Hypothalamus (tissue), 51 donors: ENCODE data around the gene F13A1.

Experiments
- DNase-seq, 51 donors: peaks; one replicate each; lab custom pipeline; 2025; lab: John Stamatoyannopoulos, UW

Gene F13A1

DNA sequence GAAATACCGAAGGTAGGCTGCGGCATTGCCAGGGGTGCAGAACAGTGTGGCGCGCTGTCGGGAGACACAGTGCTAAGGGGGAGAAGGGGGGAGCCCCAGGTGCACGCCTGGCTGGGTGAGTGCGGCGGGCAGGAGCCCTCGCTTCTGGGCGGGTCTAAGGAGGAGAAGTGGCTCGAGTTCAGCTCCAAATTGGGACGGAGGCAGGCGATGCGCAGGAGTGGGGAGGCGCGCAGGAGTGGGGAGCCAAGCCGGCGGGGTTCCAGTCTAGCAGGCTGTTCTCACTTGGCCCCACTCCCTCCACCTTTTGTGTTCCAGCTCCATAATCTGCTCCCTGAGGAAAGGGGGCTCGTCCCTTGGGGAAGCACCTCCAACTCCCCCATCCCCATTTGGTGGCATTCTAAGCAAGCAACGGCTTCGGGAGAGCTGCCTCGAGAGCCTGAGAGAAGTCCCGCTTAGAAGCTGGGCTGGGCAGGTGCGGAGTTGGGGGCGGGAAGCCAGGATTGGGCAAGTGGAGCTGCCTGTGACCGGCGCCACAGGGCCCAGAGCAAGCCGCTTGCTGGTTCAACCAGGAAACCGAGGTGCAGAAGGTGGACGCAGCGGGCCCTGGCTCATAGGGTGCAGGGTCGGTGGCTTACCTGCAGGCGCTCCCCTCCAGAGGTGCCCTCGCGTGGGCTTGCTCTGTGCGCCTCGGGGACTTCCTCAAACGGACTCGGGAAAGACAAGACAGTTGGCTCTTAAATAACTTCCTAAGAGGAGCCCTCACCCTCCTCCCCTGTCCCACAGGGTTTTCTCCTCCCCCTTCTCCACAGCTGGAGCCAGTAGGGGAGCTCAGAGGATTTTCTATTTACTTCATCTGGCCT lies at the start of gene F13A1:
Gene F13A1, minus strand, starts transcription at position 711 of the 860 bp plus-strand sequence. CDS start 1,998 bp downstream, outside the sequence.
- DNase-seq, result peak in 1 of 51 donors; percentile 4

DNA sequence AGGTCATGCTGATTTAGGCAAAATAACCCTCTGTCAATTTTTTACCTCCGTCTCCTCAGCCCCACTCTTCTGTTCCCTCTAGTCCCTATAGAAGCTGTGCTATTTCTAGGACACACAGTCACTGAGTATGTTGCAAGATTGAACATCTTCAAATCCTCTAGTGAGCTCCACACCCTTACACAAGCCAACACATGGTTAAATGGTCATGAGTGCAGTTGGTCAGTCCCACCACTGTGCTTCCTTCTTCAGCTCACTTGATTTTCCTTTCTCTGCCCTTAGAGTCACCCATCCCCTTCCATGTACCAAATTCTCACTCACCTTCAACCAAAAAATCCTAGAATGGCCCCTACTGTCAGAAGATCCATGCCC lies 48.2 kb upstream of the F13A1 start:
- DNase-seq, result no peak

DNA sequence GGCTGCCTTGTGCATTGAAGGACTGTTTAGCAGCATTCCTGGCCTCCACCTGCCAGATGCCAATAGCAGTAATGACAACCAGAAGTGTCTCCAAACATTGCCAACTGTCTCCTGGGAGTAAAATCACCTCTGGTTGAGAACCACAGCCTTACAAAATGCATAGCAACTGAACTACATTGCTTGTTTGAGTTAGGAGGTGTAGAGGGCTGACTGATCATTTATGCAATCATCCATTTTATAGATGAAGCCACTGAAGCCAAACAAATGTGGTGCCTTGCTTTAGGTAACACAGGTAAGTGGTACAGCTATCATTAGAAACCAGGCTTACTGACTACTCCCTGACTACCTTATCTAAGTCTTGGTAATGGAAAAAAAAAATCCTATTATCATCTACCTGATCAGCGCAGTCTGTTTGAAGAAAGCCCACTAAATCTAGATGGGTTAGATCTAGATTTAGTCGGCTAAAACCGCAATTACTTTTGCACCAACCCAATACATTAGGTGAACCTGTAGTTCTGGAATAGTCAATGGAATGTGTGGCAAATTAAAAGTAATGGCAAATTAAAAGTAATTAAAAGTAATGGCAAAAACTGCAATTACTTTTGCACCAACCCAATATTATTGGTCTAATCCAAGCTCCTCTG lies 47.7 kb upstream of the F13A1 start:
- no peak for DNase-seq

DNA sequence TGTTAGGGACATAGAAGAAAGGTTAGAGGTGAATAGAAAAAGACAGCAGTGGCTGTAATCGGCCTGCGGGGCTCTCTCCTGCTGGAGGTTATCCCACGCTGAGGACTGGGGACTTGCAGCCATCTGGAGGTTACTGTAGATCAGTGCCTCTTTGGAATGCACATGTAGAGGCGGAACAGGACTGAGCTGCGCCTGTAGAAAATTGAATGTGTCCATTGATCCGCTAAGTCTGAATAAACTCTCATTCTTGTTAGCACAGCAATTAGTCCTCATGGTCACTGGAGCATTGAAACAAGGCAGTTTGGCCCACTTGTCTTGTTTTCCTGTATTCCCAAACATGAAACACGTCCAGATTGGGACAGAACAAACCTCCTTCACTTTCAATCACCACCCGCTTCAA lies 46.3 kb upstream of the F13A1 start:
- DNase-seq, result peak in 2 of 51 donors; percentile 3 to 20

DNA sequence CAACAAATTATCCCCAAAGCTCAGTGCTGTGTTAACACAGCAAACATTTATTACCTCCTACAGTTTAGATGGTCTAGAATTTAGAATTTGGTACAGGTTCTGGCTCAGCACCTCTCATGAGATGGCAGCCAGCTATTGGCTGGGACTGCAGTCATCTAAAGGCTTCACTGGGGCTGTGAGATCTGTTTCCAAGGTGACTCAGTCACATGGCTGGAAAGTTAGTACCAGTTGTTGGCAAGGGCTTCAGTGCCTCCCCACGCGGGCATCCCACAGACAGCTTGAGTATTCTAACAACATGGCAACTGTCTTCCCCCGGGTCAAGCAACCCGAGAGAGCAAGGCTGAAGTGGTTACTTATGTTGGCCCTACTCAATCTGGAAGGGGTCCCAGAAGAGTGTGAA lies 44.8 kb upstream of the F13A1 start:
- no peak for DNase-seq

DNA sequence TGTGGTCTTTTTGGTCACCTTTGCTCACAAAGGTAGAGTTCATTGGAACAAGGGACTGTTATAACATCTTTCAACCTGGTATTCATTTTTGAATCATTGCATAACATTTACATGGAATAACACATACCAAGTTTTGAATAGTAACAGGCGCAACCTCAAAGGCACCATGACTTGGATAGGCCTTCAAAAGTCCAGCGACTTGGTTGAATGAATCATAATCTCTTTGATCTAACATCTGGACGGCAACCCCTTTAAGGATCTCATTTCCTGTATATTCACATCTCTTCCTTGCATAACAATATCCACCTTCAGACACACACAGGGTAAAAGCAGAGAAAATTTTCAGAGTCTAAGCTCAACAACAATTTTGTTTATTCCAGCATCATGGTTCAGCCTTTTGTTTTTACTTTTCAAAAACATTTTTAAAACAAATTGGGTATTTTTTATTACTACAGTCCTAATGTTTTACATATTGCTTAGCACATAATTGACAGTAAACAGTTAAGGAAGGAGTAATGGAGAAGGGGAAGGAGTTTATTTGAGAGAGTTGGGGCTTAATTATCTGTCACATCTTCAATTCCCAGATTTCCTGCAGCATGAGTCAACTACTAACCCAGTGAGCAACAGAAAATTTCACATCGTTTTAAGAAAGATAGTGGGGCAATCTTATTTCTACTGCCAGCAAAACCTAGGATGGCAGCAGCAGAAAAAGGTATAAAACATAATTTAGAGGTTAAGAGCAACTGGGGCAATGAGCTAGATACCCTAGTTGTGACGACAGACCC lies 41.8 kb upstream of the F13A1 start:
- DNase-seq, result no peak

DNA sequence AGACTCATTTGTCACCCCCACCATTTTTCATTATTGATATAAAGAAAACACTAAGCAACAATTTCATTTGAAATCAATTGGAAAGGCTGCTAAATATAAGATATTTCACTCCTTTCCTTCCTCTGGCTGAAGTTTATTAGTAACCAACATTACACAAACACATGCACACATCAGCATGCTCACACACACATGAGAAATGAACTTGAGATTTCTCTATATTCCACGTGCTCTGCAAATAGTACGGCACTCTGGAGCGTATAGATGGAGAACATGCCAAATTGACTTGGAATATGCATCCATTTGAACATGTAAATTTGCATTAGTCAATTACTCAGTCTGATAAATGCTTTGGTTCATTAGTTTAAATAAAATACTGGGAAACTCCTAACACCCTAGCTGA lies 37.1 kb upstream of the F13A1 start:
- DNase-seq, result no peak

DNA sequence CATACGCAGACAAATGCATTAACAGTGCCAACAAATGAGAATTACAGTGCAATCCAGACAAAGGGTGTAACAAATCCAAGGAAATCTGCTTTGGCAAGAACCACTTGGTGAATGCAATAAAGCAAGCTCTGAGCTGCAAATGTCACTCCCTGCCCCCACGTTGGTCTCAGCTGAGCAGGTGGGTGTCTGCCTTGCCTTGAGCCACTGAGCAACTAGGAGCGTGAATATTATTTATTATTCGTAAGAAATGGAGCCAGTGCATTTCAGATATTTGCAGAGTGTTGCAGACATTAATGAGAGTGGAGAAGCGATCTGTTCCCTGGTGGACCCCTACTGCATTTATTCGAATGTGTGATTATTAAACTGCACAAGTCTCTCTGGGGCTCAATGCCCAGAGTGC lies 36.6 kb upstream of the F13A1 start:
- no peak for DNase-seq

DNA sequence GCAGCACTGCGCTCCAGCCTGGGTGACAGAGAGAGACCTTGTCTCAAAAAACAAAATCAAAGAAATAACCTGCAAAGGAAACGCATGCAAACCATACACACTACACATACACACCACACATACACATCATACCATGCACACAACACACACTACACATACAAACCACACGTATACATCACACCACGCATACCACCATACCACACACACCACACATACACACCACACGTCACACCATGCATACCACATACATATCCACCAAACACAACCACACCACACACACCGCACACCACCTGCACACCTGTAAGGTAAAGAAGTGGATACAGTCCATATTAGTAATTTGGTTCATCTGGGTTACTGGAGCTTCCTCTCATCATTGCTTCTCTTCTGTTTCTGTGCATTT lies 32.3 kb upstream of the F13A1 start:
- DNase-seq, result no peak

DNA sequence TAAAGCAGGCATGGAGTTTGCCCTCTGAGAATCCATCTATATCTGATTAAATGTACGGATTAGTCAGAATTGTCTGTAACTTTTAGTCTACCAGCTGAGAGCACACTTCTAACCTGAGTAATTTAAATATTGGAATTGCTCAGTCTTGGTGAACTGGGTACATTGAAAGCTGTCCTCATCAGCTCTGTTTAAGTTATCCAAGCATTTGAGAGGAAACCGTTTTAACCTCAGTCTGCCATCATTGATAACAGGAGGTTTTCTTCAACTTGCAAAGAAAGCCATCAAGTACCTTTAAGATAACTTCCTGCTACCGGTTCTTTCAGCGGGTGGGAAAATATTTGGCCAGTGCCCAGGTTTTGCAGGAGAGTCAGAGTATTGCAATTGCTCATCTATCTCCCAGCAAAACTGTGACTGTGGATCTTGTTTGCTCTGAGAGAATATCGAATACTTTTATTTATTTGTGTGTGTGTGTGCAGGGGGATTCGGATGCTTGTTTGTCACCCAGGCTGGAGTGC lies 31.1 kb upstream of the F13A1 start:
- no peak for DNase-seq

DNA sequence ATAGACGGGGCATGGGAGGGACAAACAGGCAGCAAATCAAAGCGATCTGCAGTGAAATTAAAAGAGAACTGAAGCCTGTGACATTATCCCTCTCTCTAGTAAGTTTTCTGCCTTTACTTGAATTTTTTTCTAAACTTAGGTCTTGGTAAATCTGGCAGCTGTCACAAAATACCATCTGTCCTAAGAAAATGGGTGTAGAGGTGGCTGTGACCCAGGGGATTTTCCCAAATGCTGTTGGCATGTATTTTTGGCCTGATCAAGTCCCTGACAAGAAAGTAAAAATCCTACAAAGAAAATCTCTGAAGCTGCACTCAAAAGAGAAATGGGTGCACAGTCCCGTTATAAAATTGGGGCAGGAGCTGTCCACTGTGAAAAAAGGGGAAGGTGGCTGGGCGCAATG lies 30.2 kb upstream of the F13A1 start:
- no peak for DNase-seq

DNA sequence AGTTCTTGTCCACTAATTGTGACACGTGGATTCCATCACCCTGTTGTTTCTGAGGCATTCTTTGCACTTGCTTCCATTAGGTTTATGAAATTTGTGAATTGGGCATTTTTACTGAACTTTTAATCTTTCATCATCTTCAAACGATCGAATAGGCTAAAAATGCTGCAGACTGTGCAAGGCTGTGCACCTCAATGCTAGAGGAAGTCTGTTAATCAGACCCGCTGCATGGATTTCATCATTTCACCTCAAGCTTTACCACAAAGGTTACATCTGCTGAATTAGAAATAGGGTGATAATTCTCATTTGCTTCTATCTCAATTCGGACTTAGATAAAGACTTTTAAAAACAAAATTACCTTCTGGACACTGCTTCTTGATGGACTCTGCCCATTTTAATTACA lies 27.8 kb upstream of the F13A1 start:
- DNase-seq, result no peak

DNA sequence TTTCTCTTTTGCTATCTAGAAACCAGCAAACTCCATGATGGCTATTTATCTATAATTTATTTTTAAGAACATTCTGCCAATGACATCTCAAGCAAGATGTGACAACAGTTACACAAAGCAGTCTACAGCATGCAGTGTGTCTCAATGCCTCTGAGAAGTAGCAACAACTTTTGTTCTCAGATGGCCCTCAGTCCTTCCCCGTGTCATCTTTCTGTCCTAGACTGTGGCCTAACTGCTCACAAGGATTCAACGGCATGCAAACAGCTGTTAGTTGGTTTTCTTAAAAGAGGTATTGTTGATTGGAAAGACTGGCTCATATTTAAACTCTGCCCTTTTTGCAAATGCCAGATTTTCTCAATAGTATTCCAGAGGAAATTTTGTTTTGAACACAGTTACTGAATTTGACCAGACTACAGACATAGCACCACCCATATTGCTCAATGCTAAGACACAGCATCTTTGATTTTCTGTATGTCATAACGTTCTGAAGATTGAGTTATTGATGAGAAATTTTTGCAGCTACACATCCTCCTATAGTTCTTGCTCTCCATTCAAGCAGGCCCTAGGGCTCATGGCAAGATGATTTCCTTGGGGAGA lies 26.1 kb upstream of the F13A1 start:
- DNase-seq, result no peak

DNA sequence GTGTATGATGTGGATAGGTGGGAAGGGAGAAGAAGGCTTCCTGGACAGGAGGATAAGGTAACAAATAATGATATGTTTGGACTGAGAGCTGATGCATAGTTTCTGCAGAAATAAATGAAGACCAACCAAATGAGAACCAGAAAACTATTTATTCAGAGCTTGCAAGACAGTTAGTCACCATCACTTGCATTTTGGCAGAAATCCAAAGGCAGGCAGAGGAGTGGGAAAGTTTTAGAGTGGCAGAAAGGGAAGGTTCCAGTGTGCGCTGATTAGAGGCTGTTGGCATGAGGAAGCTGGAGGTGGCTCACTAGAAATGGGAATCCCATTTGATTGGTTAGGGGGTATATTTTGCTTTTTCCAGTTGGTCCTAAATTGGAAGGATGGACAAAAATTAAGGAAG lies 13.0 kb upstream of the F13A1 start:
- DNase-seq, result no peak

DNA sequence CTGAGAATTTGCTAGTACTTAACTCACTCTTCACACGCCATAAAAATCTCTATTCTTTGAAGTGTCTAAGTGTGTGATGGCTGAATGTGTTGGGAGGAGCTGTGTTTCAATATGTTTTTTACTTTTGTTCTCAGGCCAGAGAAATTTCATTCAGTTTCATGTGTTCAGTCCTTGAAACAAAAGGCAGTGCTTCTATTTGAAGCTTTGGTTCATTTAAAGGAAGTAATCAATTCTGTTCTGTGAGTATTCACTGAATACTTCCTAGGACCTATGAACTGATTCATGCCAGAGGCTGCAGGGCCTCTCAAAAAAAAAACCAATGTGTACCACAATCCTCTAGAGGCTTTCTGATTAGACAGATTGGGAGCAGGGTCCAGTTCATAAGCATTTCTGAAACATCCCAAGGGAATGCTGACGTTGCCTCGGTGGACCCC lies 12.4 kb upstream of the F13A1 start:
- no peak for DNase-seq

DNA sequence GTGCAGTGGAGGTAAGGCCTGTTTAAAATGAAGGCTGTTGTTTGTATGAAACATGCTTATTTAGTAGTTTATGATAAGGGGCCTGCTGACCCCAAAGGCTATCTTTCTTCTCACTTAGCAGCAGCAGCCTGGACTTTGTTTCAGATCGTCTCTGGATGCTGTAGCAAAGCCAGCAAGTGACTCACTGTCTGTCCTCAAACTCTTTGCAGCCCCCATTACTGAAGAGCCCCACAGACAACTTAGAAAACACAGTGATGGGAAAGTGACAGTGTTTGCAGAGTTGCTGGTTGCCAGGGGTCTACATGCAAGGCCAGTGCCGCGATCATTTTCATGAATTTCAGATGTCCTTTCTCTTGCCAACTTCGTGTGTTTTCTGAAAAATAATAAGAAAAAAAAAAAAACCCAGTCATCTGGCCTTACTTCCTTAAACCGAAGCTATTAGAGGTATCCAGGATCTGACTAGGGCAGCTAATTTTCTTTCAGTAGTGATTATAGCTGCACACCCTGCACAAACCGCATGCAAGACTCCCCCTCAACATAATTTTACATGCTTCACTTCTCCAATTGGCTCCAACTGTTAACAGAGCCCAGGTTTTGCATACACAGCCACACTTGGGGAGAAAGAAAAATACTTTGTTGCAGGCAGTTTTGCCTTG lies 11.6 kb upstream of the F13A1 start:
- DNase-seq, result no peak

DNA sequence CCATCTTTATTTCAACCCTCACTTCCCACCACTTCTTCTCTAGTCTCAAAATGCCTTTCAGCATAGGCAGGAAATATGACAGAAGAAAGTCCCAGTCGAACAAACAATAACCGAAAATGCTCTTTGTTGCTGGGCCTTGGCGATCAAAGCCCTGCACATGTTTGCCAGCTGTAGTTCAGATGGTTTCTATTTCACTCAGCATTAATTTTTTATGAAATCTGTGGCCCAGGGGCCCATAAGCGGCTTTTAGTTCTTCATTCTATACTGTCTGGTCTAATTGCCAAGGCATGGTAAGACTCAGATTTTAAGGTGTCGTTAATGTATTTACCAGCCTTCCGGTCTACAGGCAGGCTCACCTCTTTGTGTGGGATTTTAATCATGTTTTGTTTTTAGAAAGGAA lies 10.9 kb upstream of the F13A1 start:
- no peak for DNase-seq

DNA sequence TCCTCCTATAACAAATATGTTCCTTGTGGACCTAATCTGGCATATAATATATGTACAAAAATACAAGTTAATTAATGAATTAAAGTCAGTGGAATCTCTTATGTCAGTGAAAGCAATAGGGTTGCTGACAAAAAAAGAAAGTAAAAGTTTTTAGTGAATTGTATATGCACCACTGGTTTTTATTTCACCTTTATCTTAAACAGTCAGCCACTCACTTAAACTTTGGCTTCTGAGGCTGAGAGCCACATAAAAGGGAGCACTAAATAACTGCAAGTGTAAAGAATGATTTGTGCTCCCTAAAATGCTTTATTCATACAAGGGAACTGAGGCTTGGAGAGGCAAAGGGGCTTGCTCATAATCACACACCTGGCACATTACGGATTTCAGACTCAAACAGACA lies 9.9 kb upstream of the F13A1 start:
- no peak for DNase-seq

DNA sequence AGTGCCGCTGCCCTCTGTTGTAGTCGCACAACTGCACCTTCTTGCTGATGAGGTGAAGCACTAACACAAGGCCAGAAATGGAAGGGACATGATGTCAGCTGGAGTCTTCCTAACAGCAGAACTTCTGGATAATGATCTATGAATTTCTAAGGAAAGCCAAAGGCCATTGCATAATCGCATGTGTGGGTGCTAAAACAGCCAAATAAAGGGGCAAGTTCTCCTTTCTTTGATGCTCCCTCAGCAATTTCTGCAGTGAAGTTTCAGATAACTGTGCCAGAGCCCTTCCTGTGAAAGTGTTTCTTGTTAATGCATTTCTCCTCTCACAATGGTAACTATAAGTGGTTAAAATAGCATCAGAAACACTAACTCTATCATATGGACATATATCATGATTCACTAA lies 8.0 kb upstream of the F13A1 start:
- DNase-seq, result no peak

DNA sequence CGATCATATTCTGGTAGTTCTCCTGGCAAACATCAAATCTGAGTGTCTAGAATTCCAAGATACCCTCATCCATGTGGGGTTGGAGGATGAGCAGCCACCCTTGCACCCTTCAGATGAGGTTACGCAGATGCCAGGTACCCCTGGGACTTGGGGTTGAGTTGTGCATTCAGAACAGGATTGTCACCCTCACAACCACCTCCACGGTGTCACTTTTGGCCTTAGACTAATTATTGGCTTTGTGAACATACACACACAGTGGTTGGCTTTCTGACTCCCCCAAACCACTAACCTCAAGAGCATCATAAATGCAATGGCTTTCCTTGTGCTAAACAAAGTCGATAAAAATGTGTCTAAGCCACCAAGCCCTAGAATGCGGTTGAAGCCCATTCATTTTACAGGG lies 2.9 kb upstream of the F13A1 start:
- DNase-seq, result no peak
